ENCODE measurements around the gene SPRYD4. TPM values are rescaled to one million over a fixed set of nuclear protein-coding genes. Genes with fewer than 3 reads are reported as not detected.

Gene SPRYD4
- total RNA-seq, 1 donor from 2014 or later = 3.0 TPM

- Histone ChIP-seq H3F3A (ENCODE audit: low read depth) (peaks cover 7% of the 10 kb centered on the region), H2AFZ (replicated peaks) (peak overlapping the region; percentile 37), H3K79me2 (ENCODE audit: low read depth) (peaks cover 29% of the 10 kb centered on the region), H3K27me3 (no peaks in the 10 kb centered on the region), H3K4me2 (no peak overlapping the region), H3K4me1 (peaks cover 4% of the 10 kb centered on the region), H3K27ac (no peak overlapping the region), H3K36me3 (no peaks in the 10 kb centered on the region), H3K9me3 (ENCODE audit: low read depth) (no peaks in the 10 kb centered on the region), H4K20me1 (ENCODE audit: low read depth) (no peaks in the 10 kb centered on the region), H3K9ac (no peak overlapping the region), H3K4me3 (no peak overlapping the region)
- H3K9me3 Mint-ChIP-seq = no peaks in the 10 kb centered on the region
- no peaks in the 10 kb centered on the region for H3K27me3 Mint-ChIP-seq (ENCODE audit: insufficient read depth, low read depth)
- no peak for DNase-seq (ENCODE audit: low spot score)
- no peaks in the 10 kb centered on the region for H3K36me3 Mint-ChIP-seq
- no peak for TF ChIP-seq EZH2 (IDR thresholded peaks at IDR 0.05)
- TF ChIP-seq EZH2phosphoT487 (IDR thresholded peaks at IDR 0.05) = no peak
- no peak for TF ChIP-seq CTCF (IDR thresholded peaks at IDR 0.05)
- no peak overlapping the region for H3K4me3 Mint-ChIP-seq
- H3K4me1 Mint-ChIP-seq = peaks cover 14% of the 10 kb centered on the region
- peak overlapping the region; percentile 35 for H3K27ac Mint-ChIP-seq
Observed at GRCh38 chr12:56520048-56520447, 51.7 kb downstream of the SPRYD4 start.

GRCh38 chr12:56520506-56520905, 52.1 kb downstream of the SPRYD4 start:
- Mint-ChIP-seq H3K9me3 (no peaks in the 10 kb centered on the region), H3K27me3 (ENCODE audit: insufficient read depth, low read depth) (no peaks in the 10 kb centered on the region), H3K27ac (no peak overlapping the region), H3K4me3 (peak overlapping the region; percentile 15), H3K36me3 (no peaks in the 10 kb centered on the region), H3K4me1 (peaks cover 14% of the 10 kb centered on the region)
- Histone ChIP-seq H3K79me2 (ENCODE audit: low read depth) (peaks cover 33% of the 10 kb centered on the region), H3K9ac (no peak overlapping the region), H3K4me2 (no peak overlapping the region), H3K36me3 (no peaks in the 10 kb centered on the region), H4K20me1 (ENCODE audit: low read depth) (no peaks in the 10 kb centered on the region), H3K9me3 (ENCODE audit: low read depth) (no peaks in the 10 kb centered on the region), H3F3A (ENCODE audit: low read depth) (peaks cover 7% of the 10 kb centered on the region), H3K27me3 (no peaks in the 10 kb centered on the region), H3K4me3 (no peak overlapping the region), H2AFZ (replicated peaks) (peak overlapping the region; percentile 37), H3K27ac (no peak overlapping the region), H3K4me1 (peaks cover 4% of the 10 kb centered on the region)
- no peak for TF ChIP-seq EZH2phosphoT487 (IDR thresholded peaks at IDR 0.05)
- TF ChIP-seq EZH2 (IDR thresholded peaks at IDR 0.05) = no peak
- no peak for TF ChIP-seq CTCF (IDR thresholded peaks at IDR 0.05)
- DNase-seq (ENCODE audit: low spot score) = no peak

- Mint-ChIP-seq H3K4me3 (peak overlapping the region; percentile 90), H3K27me3 (ENCODE audit: insufficient read depth, low read depth) (no peaks in the 10 kb centered on the region), H3K9me3 (no peaks in the 10 kb centered on the region), H3K27ac (peak overlapping the region; percentile 75), H3K36me3 (no peaks in the 10 kb centered on the region), H3K4me1 (peaks cover 14% of the 10 kb centered on the region)
- Histone ChIP-seq H3K4me3 (peak overlapping the region; percentile 68), H3K79me2 (ENCODE audit: low read depth) (peaks cover 40% of the 10 kb centered on the region), H3K9me3 (ENCODE audit: low read depth) (no peaks in the 10 kb centered on the region), H2AFZ (replicated peaks) (peak overlapping the region; percentile 95), H3F3A (ENCODE audit: low read depth) (peaks cover 7% of the 10 kb centered on the region), H3K36me3 (no peaks in the 10 kb centered on the region), H4K20me1 (ENCODE audit: low read depth) (no peaks in the 10 kb centered on the region), H3K4me2 (no peak overlapping the region), H3K27ac (no peak overlapping the region), H3K4me1 (peaks cover 4% of the 10 kb centered on the region), H3K27me3 (no peaks in the 10 kb centered on the region), H3K9ac (no peak overlapping the region)
- no peak for DNase-seq (ENCODE audit: low spot score)
- TF ChIP-seq EZH2phosphoT487 (IDR thresholded peaks at IDR 0.05) = no peak
- no peak for TF ChIP-seq CTCF (IDR thresholded peaks at IDR 0.05)
- TF ChIP-seq EZH2 (IDR thresholded peaks at IDR 0.05) = no peak
Observed at GRCh38 chr12:56521209-56521589, 52.8 kb downstream of the SPRYD4 start.
